Endodermal cell (in vitro differentiated cells): ENCODE measurements around the gene SLC39A1. TPM values are rescaled to one million over a fixed set of nuclear protein-coding genes. Genes with fewer than 3 reads are reported as not detected.

ENCODE experiments used
- DNase-seq: peaks from one replicate; pipeline ENCODE4 v3.0.0-alpha.2; 2017
- H3K27ac ChIP-seq: 2 replicates; pipeline ENCODE4 v1.5.1; 2013; ENCODE audit warnings: mild to moderate bottlenecking, low read depth, low read length, moderate library complexity
- H3K27me3 ChIP-seq: 2 replicates; pipeline ENCODE4 v1.6.1; 2013; ENCODE audit warnings: mild to moderate bottlenecking, low read length, moderate library complexity; ENCODE audit not compliant: insufficient read depth, control insufficient read depth, poor library complexity, severe bottlenecking
- H3K36me3 ChIP-seq: 2 replicates; pipeline ENCODE4 v1.7.0; 2013; ENCODE audit warnings: mild to moderate bottlenecking, low read length, moderate library complexity; ENCODE audit not compliant: control insufficient read depth, insufficient read depth
- H3K4me1 ChIP-seq: one replicate; pipeline ENCODE4 v1.7.0; 2013; ENCODE audit warnings: low read length; ENCODE audit not compliant: control insufficient read depth, insufficient read depth
- H3K4me3 ChIP-seq: 2 replicates; pipeline ENCODE4 v1.5.1; 2013; ENCODE audit warnings: mild to moderate bottlenecking, low read length, moderate library complexity
- H3K9ac ChIP-seq: 2 replicates; pipeline ENCODE4 v1.6.1; 2013; ENCODE audit warnings: mild to moderate bottlenecking, low read length, moderate library complexity; ENCODE audit not compliant: poor library complexity, severe bottlenecking; ENCODE audit errors: extremely low read depth
- H3K9me3 ChIP-seq: 2 replicates; pipeline ENCODE4 v1.6.1; 2013; ENCODE audit warnings: mild to moderate bottlenecking, low read length, moderate library complexity; ENCODE audit not compliant: control insufficient read depth
- H3K27ac Mint-ChIP-seq: 2 replicates; pipeline ENCODE4 v1.8.0; 2020; ENCODE audit warnings: mixed read lengths
- H3K27me3 Mint-ChIP-seq: 2 replicates; pipeline ENCODE4 v1.8.0; 2021; ENCODE audit warnings: mild to moderate bottlenecking, mixed read lengths; ENCODE audit not compliant: insufficient read depth
- H3K36me3 Mint-ChIP-seq: 2 replicates; pipeline ENCODE4 v1.8.0; 2020; ENCODE audit warnings: low read depth, mixed read lengths
- H3K4me1 Mint-ChIP-seq: 2 replicates; pipeline ENCODE4 v1.8.0; 2020; ENCODE audit warnings: mixed read lengths
- H3K4me3 Mint-ChIP-seq: 2 replicates; pipeline ENCODE4 v1.8.0; 2020; ENCODE audit warnings: mild to moderate bottlenecking, moderate library complexity, mixed read lengths
- H3K9me3 Mint-ChIP-seq: 2 replicates; pipeline ENCODE4 v1.8.0; 2020; ENCODE audit warnings: mild to moderate bottlenecking, mixed read lengths
- CTCF ChIP-seq: fragments of 200-600 bp; sonication (generic); conservative IDR thresholded peaks from 2 replicates; pipeline ENCODE4 v1.5.0; 2021; ENCODE audit warnings: antibody characterized with exemption, mild to moderate bottlenecking
- WGBS, 2 experiments: methylation state at CpG; one replicate each; pipeline versions ENCODE4 v1.1.5 to v1.1.7; 2013; ENCODE audit warnings: missing lambda C conversion rate in 2 of 2, mixed read lengths in 1 of 2; ENCODE audit not compliant: insufficient coverage in 1 of 2, insufficient read length in 1 of 2; 5-methylcytosine and 5-hydroxymethylcytosine counted together
- total RNA-seq, 2 donors: library from RNA; stranded (reverse); fragmentation: NEBNext Ultra II Directional in 1 of 2; extraction: Animal tissue kit (Norgen Biotek cat#: 25700) in 1 of 2; gene quantifications; 2 replicates in 1 of 2; 3 replicates in 1 of 2; pipeline ENCODE4 v1.2.1, GENCODE V29; 2021

The SLC39A1 gene
- total RNA-seq, 2 donors from 2014 or later: 129 to 154 TPM

GRCh38 chr1:153928245-153928644, 35.1 kb downstream of the SLC39A1 start:
- H3K27ac Mint-ChIP-seq: no peak overlapping the region
- no peaks in the 10 kb centered on the region for H3K27me3 ChIP-seq
- no peaks in the 10 kb centered on the region for H3K9me3 ChIP-seq
- H3K4me3 ChIP-seq: no peak overlapping the region
- DNase-seq: no peak
- no peaks in the 10 kb centered on the region for H3K27me3 Mint-ChIP-seq
- H3K4me3 Mint-ChIP-seq: no peak overlapping the region
- H3K36me3 ChIP-seq: peaks cover 18% of the 10 kb centered on the region
- peaks cover 22% of the 10 kb centered on the region for H3K36me3 Mint-ChIP-seq
- H3K4me1 ChIP-seq: no peaks in the 10 kb centered on the region
- no peak overlapping the region for H3K9ac ChIP-seq
- H3K9me3 Mint-ChIP-seq: no peaks in the 10 kb centered on the region
- WGBS, 2 experiments: 90% methylated on average over 1 of the region's 1 CpG; no CpG with 5 or more reads in 1 of the 2 experiments
- H3K27ac ChIP-seq: peak overlapping the region; percentile 44
- TF ChIP-seq CTCF: no peak
- peaks cover 2% of the 10 kb centered on the region for H3K4me1 Mint-ChIP-seq

- H3K9me3 ChIP-seq: no peaks in the 10 kb centered on the region
- WGBS, 2 experiments: 89% methylated on average over 4 of the region's 4 CpGs
- no peak for TF ChIP-seq CTCF
- Mint-ChIP-seq H3K27ac (no peak overlapping the region), H3K9me3 (no peaks in the 10 kb centered on the region), H3K36me3 (peaks cover 14% of the 10 kb centered on the region), H3K27me3 (no peaks in the 10 kb centered on the region), H3K4me1 (peaks cover 5% of the 10 kb centered on the region), H3K4me3 (no peak overlapping the region)
- H3K36me3 ChIP-seq: peaks cover 4% of the 10 kb centered on the region
- no peaks in the 10 kb centered on the region for H3K4me1 ChIP-seq
- DNase-seq: no peak
- H3K4me3 ChIP-seq: no peak overlapping the region
- H3K27ac ChIP-seq: no peak overlapping the region
- H3K27me3 ChIP-seq: no peaks in the 10 kb centered on the region
- no peak overlapping the region for H3K9ac ChIP-seq
These were observed 36.9 kb downstream of the SLC39A1 start for GRCh38 chr1:153926405-153926804.

- H3K27me3 ChIP-seq: no peaks in the 10 kb centered on the region
- peaks cover 12% of the 10 kb centered on the region for H3K4me1 ChIP-seq
- H3K27ac Mint-ChIP-seq: peak within 1 kb of the TSS; percentile 94
- no peaks in the 10 kb centered on the region for H3K36me3 Mint-ChIP-seq
- H3K4me3 ChIP-seq: peak within 1 kb of the TSS; percentile 97
- H3K9me3 ChIP-seq: no peaks in the 10 kb centered on the region
- H3K36me3 ChIP-seq: peaks cover 8% of the 10 kb centered on the region
- H3K9ac ChIP-seq: peak within 1 kb of the TSS; percentile 79
- peak; percentile 100 for DNase-seq
- no peaks in the 10 kb centered on the region for H3K27me3 Mint-ChIP-seq
- H3K27ac ChIP-seq: peak within 1 kb of the TSS; percentile 91
- peaks cover 23% of the 10 kb centered on the region for H3K4me1 Mint-ChIP-seq
- TF ChIP-seq CTCF: no peak
- WGBS, 2 experiments: 2% methylated on average over 27 to 53 of the region's 53 CpGs
- no peaks in the 10 kb centered on the region for H3K9me3 Mint-ChIP-seq
- H3K4me3 Mint-ChIP-seq: peak within 1 kb of the TSS; percentile 95
These were observed 40.1 kb downstream of the SLC39A1 start, which contains the start of gene GATAD2B for GRCh38 chr1:153922972-153923925. Gene GATAD2B (minus strand): TSS chr1:153922972. CDS start chr1:153828347, 94,625 bp downstream.
